Measurements from ENCODE around the gene EMX2.

GRCh38 chr10:117539903-117540639, 2.5 kb upstream of the EMX2 start:
- TF ChIP-seq POLR2A (IDR thresholded peaks at IDR 0.05) (no peak), POLR2AphosphoS5 (IDR thresholded peaks at IDR 0.05) (no peak)
- TF ChIP-seq, protein P1, sequence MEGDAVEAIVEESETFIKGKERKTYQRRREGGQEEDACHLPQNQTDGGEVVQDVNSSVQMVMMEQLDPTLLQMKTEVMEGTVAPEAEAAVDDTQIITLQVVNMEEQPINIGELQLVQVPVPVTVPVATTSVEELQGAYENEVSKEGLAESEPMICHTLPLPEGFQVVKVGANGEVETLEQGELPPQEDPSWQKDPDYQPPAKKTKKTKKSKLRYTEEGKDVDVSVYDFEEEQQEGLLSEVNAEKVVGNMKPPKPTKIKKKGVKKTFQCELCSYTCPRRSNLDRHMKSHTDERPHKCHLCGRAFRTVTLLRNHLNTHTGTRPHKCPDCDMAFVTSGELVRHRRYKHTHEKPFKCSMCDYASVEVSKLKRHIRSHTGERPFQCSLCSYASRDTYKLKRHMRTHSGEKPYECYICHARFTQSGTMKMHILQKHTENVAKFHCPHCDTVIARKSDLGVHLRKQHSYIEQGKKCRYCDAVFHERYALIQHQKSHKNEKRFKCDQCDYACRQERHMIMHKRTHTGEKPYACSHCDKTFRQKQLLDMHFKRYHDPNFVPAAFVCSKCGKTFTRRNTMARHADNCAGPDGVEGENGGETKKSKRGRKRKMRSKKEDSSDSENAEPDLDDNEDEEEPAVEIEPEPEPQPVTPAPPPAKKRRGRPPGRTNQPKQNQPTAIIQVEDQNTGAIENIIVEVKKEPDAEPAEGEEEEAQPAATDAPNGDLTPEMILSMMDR (IDR thresholded peaks at IDR 0.05), result no peak
